Endodermal cell (in vitro differentiated cells): ENCODE measurements around the gene ASPHD1. TPM values are rescaled to one million over a fixed set of nuclear protein-coding genes. Genes with fewer than 3 reads are reported as not detected.

Experiments
- DNase-seq: peaks from one replicate; pipeline ENCODE4 v3.0.0-alpha.2; 2017
- H3K27ac ChIP-seq: 2 replicates; pipeline ENCODE4 v1.5.1; 2013; ENCODE audit warnings: mild to moderate bottlenecking, low read depth, low read length, moderate library complexity
- H3K27me3 ChIP-seq: 2 replicates; pipeline ENCODE4 v1.6.1; 2013; ENCODE audit warnings: mild to moderate bottlenecking, low read length, moderate library complexity; ENCODE audit not compliant: insufficient read depth, control insufficient read depth, poor library complexity, severe bottlenecking
- H3K36me3 ChIP-seq: 2 replicates; pipeline ENCODE4 v1.7.0; 2013; ENCODE audit warnings: mild to moderate bottlenecking, low read length, moderate library complexity; ENCODE audit not compliant: control insufficient read depth, insufficient read depth
- H3K4me1 ChIP-seq: one replicate; pipeline ENCODE4 v1.7.0; 2013; ENCODE audit warnings: low read length; ENCODE audit not compliant: control insufficient read depth, insufficient read depth
- H3K4me3 ChIP-seq: 2 replicates; pipeline ENCODE4 v1.5.1; 2013; ENCODE audit warnings: mild to moderate bottlenecking, low read length, moderate library complexity
- H3K9ac ChIP-seq: 2 replicates; pipeline ENCODE4 v1.6.1; 2013; ENCODE audit warnings: mild to moderate bottlenecking, low read length, moderate library complexity; ENCODE audit not compliant: poor library complexity, severe bottlenecking; ENCODE audit errors: extremely low read depth
- H3K9me3 ChIP-seq: 2 replicates; pipeline ENCODE4 v1.6.1; 2013; ENCODE audit warnings: mild to moderate bottlenecking, low read length, moderate library complexity; ENCODE audit not compliant: control insufficient read depth
- H3K27ac Mint-ChIP-seq: 2 replicates; pipeline ENCODE4 v1.8.0; 2020; ENCODE audit warnings: mixed read lengths
- H3K27me3 Mint-ChIP-seq: 2 replicates; pipeline ENCODE4 v1.8.0; 2021; ENCODE audit warnings: mild to moderate bottlenecking, mixed read lengths; ENCODE audit not compliant: insufficient read depth
- H3K36me3 Mint-ChIP-seq: 2 replicates; pipeline ENCODE4 v1.8.0; 2020; ENCODE audit warnings: low read depth, mixed read lengths
- H3K4me1 Mint-ChIP-seq: 2 replicates; pipeline ENCODE4 v1.8.0; 2020; ENCODE audit warnings: mixed read lengths
- H3K4me3 Mint-ChIP-seq: 2 replicates; pipeline ENCODE4 v1.8.0; 2020; ENCODE audit warnings: mild to moderate bottlenecking, moderate library complexity, mixed read lengths
- H3K9me3 Mint-ChIP-seq: 2 replicates; pipeline ENCODE4 v1.8.0; 2020; ENCODE audit warnings: mild to moderate bottlenecking, mixed read lengths
- WGBS, 2 experiments: methylation state at CpG; one replicate each; pipeline versions ENCODE4 v1.1.5 to v1.1.7; 2013; ENCODE audit warnings: missing lambda C conversion rate in 2 of 2, mixed read lengths in 1 of 2; ENCODE audit not compliant: insufficient coverage in 1 of 2, insufficient read length in 1 of 2; 5-methylcytosine and 5-hydroxymethylcytosine counted together
- total RNA-seq, 2 donors: library from RNA; stranded (reverse); fragmentation: NEBNext Ultra II Directional in 1 of 2; extraction: Animal tissue kit (Norgen Biotek cat#: 25700) in 1 of 2; gene quantifications; 2 replicates in 1 of 2; 3 replicates in 1 of 2; pipeline ENCODE4 v1.2.1, GENCODE V29; 2021
- TF ChIP-seq, protein P1 (sequence below): fragments of 200-600 bp; sonication (generic); conservative IDR thresholded peaks from 2 replicates; pipeline ENCODE4 v1.5.0; 2021; ENCODE audit warnings: antibody characterized with exemption, mild to moderate bottlenecking

Gene ASPHD1
- total RNA-seq, 2 donors from 2014 or later: 6.1 to 8.7 TPM

DNA sequence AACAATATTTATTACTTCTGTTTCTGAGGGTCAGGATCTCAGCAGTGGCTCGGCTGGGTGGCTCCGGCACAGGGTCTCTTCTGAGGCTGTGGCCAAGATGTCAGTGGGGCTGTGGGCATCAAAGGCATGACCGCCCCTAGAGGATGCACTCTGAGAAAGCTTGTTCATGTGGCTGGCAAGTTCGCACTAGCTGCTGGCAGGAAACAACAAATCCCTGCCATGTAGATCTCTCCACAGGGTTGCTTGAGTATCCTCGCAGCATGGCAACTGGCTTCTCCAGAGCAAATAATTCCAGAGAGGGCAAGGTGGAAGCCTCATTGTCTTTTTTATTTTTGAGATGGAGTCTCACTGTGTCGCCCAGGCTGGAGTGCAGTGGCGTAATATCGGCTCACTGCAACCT, 13.2 kb downstream of the ASPHD1 start:
- H3K36me3 Mint-ChIP-seq: peaks cover 33% of the 10 kb centered on the region
- H3K9me3 ChIP-seq: no peaks in the 10 kb centered on the region
- H3K4me3 Mint-ChIP-seq: no peak overlapping the region
- no peaks in the 10 kb centered on the region for H3K27me3 ChIP-seq
- no peaks in the 10 kb centered on the region for H3K9me3 Mint-ChIP-seq
- no peak overlapping the region for H3K27ac ChIP-seq
- H3K4me3 ChIP-seq: no peak overlapping the region
- H3K27ac Mint-ChIP-seq: no peak overlapping the region
- H3K9ac ChIP-seq: no peak overlapping the region
- no peaks in the 10 kb centered on the region for H3K27me3 Mint-ChIP-seq
- H3K4me1 Mint-ChIP-seq: no peaks in the 10 kb centered on the region
- DNase-seq: no peak
- H3K4me1 ChIP-seq: no peaks in the 10 kb centered on the region
- TF ChIP-seq, protein P1, sequence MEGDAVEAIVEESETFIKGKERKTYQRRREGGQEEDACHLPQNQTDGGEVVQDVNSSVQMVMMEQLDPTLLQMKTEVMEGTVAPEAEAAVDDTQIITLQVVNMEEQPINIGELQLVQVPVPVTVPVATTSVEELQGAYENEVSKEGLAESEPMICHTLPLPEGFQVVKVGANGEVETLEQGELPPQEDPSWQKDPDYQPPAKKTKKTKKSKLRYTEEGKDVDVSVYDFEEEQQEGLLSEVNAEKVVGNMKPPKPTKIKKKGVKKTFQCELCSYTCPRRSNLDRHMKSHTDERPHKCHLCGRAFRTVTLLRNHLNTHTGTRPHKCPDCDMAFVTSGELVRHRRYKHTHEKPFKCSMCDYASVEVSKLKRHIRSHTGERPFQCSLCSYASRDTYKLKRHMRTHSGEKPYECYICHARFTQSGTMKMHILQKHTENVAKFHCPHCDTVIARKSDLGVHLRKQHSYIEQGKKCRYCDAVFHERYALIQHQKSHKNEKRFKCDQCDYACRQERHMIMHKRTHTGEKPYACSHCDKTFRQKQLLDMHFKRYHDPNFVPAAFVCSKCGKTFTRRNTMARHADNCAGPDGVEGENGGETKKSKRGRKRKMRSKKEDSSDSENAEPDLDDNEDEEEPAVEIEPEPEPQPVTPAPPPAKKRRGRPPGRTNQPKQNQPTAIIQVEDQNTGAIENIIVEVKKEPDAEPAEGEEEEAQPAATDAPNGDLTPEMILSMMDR: no peak
- H3K36me3 ChIP-seq: peaks cover 22% of the 10 kb centered on the region
- WGBS, 2 experiments: 92 to 94% methylated on average over 8 of the region's 8 CpGs

DNA sequence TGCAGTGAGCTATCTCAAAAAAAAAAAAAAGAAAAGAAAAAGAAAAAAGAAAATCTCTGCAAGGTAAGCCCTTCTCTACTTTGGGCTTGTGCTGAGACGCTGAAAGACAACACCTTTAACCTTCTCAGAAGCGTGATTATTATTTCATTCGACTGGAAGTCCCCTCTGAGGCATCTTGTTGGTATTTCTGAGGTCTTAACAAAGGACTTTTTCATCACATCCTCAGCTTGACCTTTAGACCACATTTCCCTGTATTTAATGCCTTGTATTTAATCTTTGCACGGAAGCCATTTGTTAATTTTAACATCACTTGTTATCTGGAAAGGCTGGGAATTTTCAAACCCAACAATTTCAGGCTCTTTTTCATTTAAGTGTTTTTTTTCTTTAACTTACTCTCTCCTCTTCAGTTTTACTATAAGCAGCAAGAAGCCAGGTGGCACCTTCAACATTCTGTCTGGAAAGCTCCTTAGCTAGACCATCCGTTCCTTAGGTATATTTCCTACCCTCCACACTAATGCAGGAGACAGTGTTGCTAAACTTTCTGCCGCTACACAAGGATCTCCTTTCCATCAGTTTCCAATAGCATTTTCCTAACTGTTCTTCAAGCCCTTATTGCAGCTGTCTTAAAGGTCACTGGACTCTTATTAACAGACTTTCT, 15.4 kb downstream of the ASPHD1 start:
- TF ChIP-seq, protein P1: no peak
- no peak overlapping the region for H3K27ac ChIP-seq
- no peaks in the 10 kb centered on the region for H3K9me3 ChIP-seq
- Mint-ChIP-seq H3K4me1 (no peaks in the 10 kb centered on the region), H3K27ac (no peak overlapping the region), H3K9me3 (no peaks in the 10 kb centered on the region), H3K27me3 (no peaks in the 10 kb centered on the region), H3K4me3 (no peak overlapping the region), H3K36me3 (peaks cover 45% of the 10 kb centered on the region)
- H3K4me3 ChIP-seq: no peak overlapping the region
- no peaks in the 10 kb centered on the region for H3K27me3 ChIP-seq
- H3K36me3 ChIP-seq: peaks cover 42% of the 10 kb centered on the region
- H3K4me1 ChIP-seq: no peaks in the 10 kb centered on the region
- DNase-seq: no peak
- no peak overlapping the region for H3K9ac ChIP-seq
- WGBS, 2 experiments: 96 to 97% methylated on average over 6 of the region's 6 CpGs

DNA sequence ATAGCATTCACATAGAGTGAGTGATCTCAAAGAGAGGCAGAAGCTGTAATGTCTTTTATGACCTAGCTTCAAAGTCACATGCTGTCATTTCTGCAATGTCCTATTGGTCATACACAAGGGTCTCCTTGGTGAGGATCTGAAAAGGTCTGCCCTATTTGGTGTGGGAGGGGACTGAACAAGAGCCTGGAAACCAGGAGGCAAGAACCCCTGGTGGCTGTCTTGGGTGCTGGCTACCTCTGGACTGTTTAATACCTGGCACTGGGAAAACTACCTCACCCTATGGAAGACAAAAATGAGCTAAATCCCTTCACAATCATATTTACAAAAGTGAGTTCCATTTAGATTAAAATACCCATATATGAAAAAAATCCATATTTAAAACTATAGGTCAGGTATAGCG, 16.7 kb downstream of the ASPHD1 start:
- Histone ChIP-seq H3K4me3 (no peak overlapping the region), H3K27ac (no peak overlapping the region), H3K36me3 (peaks cover 53% of the 10 kb centered on the region), H3K9me3 (no peaks in the 10 kb centered on the region), H3K9ac (no peak overlapping the region), H3K27me3 (no peaks in the 10 kb centered on the region), H3K4me1 (no peaks in the 10 kb centered on the region)
- DNase-seq: no peak
- TF ChIP-seq, protein P1: peak; percentile 42
- Mint-ChIP-seq H3K27ac (no peak overlapping the region), H3K9me3 (no peaks in the 10 kb centered on the region), H3K4me3 (no peak overlapping the region), H3K4me1 (no peaks in the 10 kb centered on the region), H3K36me3 (peaks cover 51% of the 10 kb centered on the region), H3K27me3 (no peaks in the 10 kb centered on the region)
- 100% methylated on average over 1 of the region's 1 CpG for WGBS, 2 experiments
